NT2/D1 (cell line): ENCODE measurements around the gene PYGO2.

ENCODE experiments used
- SUZ12 ChIP-seq: IDR thresholded peaks from 2 replicates; pipeline ENCODE4 v1.6.1; 2011; ENCODE audit not compliant: insufficient read length, insufficient read depth; ENCODE audit errors: extremely low read depth
- ZNF274 ChIP-seq: IDR thresholded peaks from 2 replicates; pipeline ENCODE4 v1.6.1; 2011; ENCODE audit warnings: mild to moderate bottlenecking, low read depth, low read length

- TF ChIP-seq ZNF274 (no peak), SUZ12 (no peak)
These were observed 42.9 kb upstream of the PYGO2 start for GRCh38 chr1:155004352-155005075.
